Upper lobe of left lung (tissue), 4 donors: ENCODE results near the gene MGAT4A.

Source experiments
- CTCF ChIP-seq, 6 experiments: fragments of 450-650 bp in 4 of 6; fragments of 200-600 bp in 2 of 6; sonication (generic) in 2 of 6; IDR thresholded peaks; one replicate each; pipeline ENCODE4 v1.5.1; 2016 to 2019; ENCODE audit warnings: antibody characterized with exemption in 6 of 6
- EP300 ChIP-seq, 4 donors: sonication (generic); formaldehyde crosslinking; IDR thresholded peaks; one replicate each; pipeline ENCODE4 v1.5.1; 2017; ENCODE audit warnings: antibody characterized with exemption in 4 of 4, control low read depth in 2 of 4
- POLR2A ChIP-seq, 4 donors: fragments of 450-650 bp; IDR thresholded peaks; one replicate each; pipeline ENCODE4 v1.5.1; 2016 to 2017; ENCODE audit warnings: antibody characterized with exemption in 4 of 4, mild to moderate bottlenecking in 2 of 4
- POLR2AphosphoS5 ChIP-seq, 2 donors: sonication (generic); formaldehyde crosslinking; IDR thresholded peaks; one replicate each; pipeline ENCODE4 v1.5.1; 2017; ENCODE audit warnings: antibody characterized with exemption in 2 of 2

GRCh38 chr2:98777710-98778109 lies 46.8 kb upstream of the MGAT4A start:
- TF ChIP-seq CTCF (IDR thresholded peaks at IDR 0.05) (no peak), EP300 (IDR thresholded peaks at IDR 0.05) (no peak), POLR2A (IDR thresholded peaks at IDR 0.05) (no peak), POLR2AphosphoS5 (IDR thresholded peaks at IDR 0.05) (no peak)
